GM20000 (cell line): Measurements from ENCODE around the gene PTPN3.

Source experiments
- DNase-seq: peaks from one replicate; pipeline ENCODE4 v3.0.0; 2012; ENCODE audit warnings: low spot score
- TF ChIP-seq, protein P1 (sequence below): IDR thresholded peaks from 2 replicates; pipeline ENCODE4 v1.5.1; 2012; ENCODE audit warnings: mild to moderate bottlenecking, control low read depth; ENCODE audit errors: extremely low read depth, missing control alignments

PTPN3 gene

DNA sequence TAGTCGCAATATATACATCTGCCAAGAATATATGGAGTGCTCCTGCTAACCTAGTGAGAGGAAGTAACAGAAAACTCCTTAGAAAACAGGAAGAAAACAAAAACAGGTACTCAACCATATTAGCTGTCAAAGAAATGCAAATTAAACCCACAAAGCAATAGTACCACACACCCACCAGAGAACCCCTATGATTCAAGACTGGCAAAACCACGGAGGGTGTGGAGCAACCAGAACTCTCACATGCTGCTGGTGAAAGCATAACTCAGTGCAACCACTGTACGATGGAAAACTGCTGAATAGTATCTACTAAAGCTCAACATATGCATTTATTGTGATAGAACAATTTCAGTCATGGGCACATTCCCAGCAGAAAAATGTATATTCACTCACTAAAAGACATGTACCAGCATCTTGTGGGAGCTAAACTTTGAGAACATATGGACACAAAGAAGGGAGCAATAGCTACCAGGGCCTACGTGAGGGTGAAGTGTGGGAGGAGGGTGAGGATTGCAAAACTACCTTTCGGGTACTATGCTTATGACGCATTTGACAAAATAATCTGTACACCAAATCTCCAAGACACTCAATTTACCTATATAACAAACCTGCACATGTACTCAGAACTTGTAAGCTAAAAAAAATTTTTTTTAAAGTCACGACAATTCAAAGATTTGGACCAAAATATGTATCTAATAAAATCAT, 34.0 kb downstream of the PTPN3 start:
- TF ChIP-seq, protein P1, sequence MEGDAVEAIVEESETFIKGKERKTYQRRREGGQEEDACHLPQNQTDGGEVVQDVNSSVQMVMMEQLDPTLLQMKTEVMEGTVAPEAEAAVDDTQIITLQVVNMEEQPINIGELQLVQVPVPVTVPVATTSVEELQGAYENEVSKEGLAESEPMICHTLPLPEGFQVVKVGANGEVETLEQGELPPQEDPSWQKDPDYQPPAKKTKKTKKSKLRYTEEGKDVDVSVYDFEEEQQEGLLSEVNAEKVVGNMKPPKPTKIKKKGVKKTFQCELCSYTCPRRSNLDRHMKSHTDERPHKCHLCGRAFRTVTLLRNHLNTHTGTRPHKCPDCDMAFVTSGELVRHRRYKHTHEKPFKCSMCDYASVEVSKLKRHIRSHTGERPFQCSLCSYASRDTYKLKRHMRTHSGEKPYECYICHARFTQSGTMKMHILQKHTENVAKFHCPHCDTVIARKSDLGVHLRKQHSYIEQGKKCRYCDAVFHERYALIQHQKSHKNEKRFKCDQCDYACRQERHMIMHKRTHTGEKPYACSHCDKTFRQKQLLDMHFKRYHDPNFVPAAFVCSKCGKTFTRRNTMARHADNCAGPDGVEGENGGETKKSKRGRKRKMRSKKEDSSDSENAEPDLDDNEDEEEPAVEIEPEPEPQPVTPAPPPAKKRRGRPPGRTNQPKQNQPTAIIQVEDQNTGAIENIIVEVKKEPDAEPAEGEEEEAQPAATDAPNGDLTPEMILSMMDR, result no peak
- DNase-seq, result no peak

DNA sequence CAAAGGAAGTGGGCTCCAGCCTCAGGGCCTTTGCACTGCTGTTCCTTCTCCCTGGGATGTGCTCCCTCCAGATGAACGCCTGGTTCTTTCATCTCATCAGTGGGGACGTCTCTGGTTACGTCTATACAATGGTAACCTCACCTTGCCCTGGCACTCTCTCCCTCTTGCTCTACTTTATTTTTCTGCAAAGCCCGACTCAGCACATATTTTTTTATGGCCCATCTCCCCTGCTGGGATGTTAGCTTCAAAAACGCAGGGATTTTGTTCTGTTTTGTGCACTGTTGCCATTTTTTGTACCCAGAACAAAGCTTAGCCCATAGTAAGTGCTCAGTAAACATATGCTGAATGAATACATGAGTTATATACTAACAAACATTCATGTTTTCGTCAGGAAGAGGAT, 37.5 kb downstream of the PTPN3 start:
- TF ChIP-seq, protein P1, result no peak

DNA sequence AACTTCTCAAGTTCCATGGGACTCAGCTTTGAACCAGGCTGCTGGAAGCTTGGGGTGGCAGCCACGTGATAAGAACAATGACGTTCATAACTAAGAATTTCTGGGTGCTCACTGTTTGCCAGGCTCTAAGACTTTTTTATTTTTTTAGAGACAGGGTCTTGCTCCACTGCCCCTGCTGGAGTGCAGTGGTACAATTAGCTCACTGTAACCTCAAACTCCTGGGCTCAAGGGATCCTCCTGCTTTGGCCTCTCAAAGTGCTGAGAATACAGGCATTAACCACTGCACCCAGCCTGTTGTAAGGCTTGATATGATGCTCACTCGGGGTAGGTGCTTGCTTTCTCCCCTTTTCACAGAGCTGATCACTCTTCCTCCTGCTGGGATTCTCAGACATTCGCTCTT, 38.7 kb downstream of the PTPN3 start:
- DNase-seq, result no peak

More for the DNA sequence above, 37.5 kb downstream of the PTPN3 start:
- no peak for DNase-seq

DNA sequence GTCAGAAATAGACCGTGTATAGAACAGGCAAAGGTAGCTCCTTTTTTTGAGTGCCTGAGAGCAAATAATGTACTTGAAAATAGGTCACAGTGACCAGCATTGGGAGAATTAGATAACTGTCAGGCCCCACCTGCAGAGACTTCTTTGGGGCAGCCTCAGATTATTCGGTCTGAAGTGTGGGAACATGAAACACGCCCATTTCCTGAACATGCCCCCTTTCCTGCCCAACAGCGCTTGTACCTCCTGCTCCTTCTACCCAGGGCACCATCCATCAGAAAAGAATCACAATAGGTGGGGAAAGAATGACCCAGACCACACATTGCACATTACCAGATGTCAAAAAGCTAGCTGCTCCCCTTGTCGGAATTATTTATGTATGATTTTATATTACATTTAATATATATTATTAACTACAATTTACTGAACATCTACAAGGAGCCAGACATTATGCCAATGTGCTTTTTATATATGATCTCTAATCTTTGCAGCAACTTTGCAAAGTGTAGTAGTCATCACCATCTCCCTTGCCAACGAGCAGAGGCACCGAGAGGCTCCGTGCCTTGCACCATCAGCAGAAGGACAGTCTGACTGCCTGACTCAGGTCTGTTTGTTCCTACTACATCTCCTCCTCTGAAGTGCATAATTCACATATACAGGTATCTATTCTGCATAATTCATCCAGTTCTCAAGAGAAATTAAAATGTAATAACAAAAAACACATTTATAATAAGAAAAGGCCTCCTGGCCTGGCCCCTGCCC, 39.5 kb downstream of the PTPN3 start:
- no peak for DNase-seq
- TF ChIP-seq, protein P1, result no peak

More for the DNA sequence above, 38.7 kb downstream of the PTPN3 start:
- TF ChIP-seq, protein P1, result no peak

DNA sequence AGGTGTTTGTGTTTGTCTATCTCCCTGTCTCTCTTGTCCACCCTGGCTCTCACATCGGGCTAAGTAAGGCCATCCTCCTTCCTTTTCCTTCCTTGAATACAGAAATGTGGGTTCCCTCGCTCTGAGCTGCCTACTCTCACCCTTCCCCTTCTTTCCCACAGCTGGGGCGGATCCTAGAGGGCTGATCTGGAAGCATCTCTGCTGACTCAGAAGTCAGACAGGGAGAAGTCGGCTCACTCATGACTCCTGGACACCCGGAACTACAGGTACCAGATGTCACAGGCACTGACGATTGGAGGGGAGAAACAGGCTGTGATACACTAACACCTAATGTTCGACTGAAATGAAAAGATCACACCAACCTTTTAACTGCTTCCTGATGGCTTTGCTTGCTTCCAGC, 41.3 kb downstream of the PTPN3 start:
- DNase-seq, result no peak
- TF ChIP-seq, protein P1, result no peak

DNA sequence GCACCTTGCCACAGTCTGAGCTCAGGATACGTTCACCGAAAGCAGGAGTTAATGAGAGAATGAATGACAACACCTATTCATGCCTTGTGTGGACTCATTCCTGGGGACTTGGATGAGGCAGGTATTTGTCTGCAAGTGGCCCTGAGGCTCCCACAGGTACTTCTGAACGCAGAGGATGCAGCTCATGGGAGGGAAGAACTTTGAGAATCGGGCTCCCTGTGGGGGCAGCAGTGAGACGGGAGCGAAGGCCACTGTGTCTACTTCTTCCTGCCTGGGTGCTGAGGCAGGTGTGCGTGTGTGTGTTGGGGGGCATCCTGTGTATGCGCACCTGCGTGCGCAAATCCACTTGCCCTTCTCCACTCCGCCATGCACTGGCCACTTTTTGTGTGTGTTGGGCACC, 42.2 kb downstream of the PTPN3 start:
- TF ChIP-seq, protein P1, result no peak
- DNase-seq, result no peak

DNA sequence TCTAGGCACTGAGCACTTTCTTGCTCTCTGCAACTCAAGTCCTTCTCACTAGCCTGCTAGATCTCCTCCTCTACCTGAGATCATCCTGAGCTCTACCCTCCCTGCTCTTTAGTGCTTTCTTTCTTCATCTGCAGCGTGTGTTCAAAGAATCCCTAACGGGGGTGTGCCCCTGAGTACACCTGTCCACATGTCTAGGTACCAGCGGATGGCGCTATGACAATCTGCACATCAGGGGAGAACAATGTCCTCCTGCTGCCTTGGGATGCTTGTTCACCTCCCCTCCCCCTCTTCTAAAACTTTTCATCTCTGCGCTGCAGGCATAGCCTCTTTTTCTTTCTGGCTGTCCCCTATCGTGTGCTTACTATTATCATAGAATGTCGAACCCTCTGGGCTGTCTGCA, 42.7 kb downstream of the PTPN3 start:
- DNase-seq, result no peak
- TF ChIP-seq, protein P1, result no peak
